Trophoblast cell (in vitro differentiated cells and primary cell): ENCODE data around the gene PSMA2.

Experiments
- DNase-seq, 2 donors: peaks; one replicate each; pipeline ENCODE4 v3.0.0-alpha.2; 2016
- H2AFZ ChIP-seq: 2 replicates; pipeline ENCODE4 v1.6.1; 2013; ENCODE audit warnings: low read length, moderate library complexity, mild to moderate bottlenecking; ENCODE audit not compliant: insufficient read depth, poor library complexity
- H2AK5ac ChIP-seq: 2 replicates; pipeline ENCODE4 v1.6.1; 2013; ENCODE audit warnings: mild to moderate bottlenecking, low read length
- H2BK120ac ChIP-seq: 2 replicates; pipeline ENCODE4 v1.6.1; 2013; ENCODE audit warnings: low read length, mild to moderate bottlenecking, moderate library complexity; ENCODE audit not compliant: insufficient read depth, poor library complexity
- H2BK12ac ChIP-seq: 2 replicates; pipeline ENCODE4 v1.6.1; 2013; ENCODE audit warnings: mild to moderate bottlenecking, low read length, moderate library complexity
- H2BK5ac ChIP-seq: 2 replicates; pipeline ENCODE4 v1.6.1; 2013; ENCODE audit warnings: low read length, low read depth, moderate library complexity, mild to moderate bottlenecking; ENCODE audit not compliant: poor library complexity
- H3K14ac ChIP-seq: 2 replicates; pipeline ENCODE4 v1.6.1; 2013; ENCODE audit warnings: mild to moderate bottlenecking, low read length
- H3K18ac ChIP-seq: 2 replicates; pipeline ENCODE4 v1.6.1; 2013; ENCODE audit warnings: mild to moderate bottlenecking, low read length
- H3K23ac ChIP-seq: 2 replicates; pipeline ENCODE4 v1.6.1; 2013; ENCODE audit warnings: low read length
- H3K27ac ChIP-seq: 2 replicates; pipeline ENCODE4 v1.5.1; 2013; ENCODE audit warnings: low read depth, mild to moderate bottlenecking, inconsistent platforms, low read length, moderate library complexity
- H3K27me3 ChIP-seq: 2 replicates; pipeline ENCODE4 v1.6.1; 2013; ENCODE audit warnings: inconsistent platforms, mild to moderate bottlenecking, low read length, moderate library complexity; ENCODE audit not compliant: insufficient read depth
- H3K36me3 ChIP-seq, 2 experiments: 1 replicate in 1 of 2; 2 replicates in 1 of 2; pipeline ENCODE4 v1.6.1; 2013; ENCODE audit warnings: low read length in 2 of 2, mild to moderate bottlenecking in 2 of 2, moderate library complexity in 1 of 2; ENCODE audit not compliant: insufficient read depth in 2 of 2, control insufficient read depth in 1 of 2
- H3K4ac ChIP-seq: 2 replicates; pipeline ENCODE4 v1.6.1; 2013; ENCODE audit warnings: low read depth, mild to moderate bottlenecking, low read length, moderate library complexity
- H3K4me1 ChIP-seq, 2 experiments: 1 replicate in 1 of 2; 2 replicates in 1 of 2; pipeline ENCODE4 v1.6.1; 2013; ENCODE audit warnings: low read length in 2 of 2, mild to moderate bottlenecking in 2 of 2, moderate library complexity in 1 of 2; ENCODE audit not compliant: insufficient read depth in 2 of 2, control insufficient read depth in 1 of 2
- H3K4me2 ChIP-seq: 2 replicates; pipeline ENCODE4 v1.6.1; 2013; ENCODE audit warnings: inconsistent platforms, mild to moderate bottlenecking, low read length, moderate library complexity
- H3K4me3 ChIP-seq: 2 replicates; pipeline ENCODE4 v1.5.1; 2013; ENCODE audit warnings: mild to moderate bottlenecking, low read depth, low read length, inconsistent platforms
- H3K79me1 ChIP-seq: one replicate; pipeline ENCODE4 v1.6.1; 2013; ENCODE audit warnings: low read length
- H3K79me2 ChIP-seq: 2 replicates; pipeline ENCODE4 v1.6.1; 2013; ENCODE audit warnings: low read length, mild to moderate bottlenecking; ENCODE audit not compliant: control insufficient read depth, insufficient read depth, poor library complexity
- H3K9ac ChIP-seq: 2 replicates; pipeline ENCODE4 v1.6.1; 2013; ENCODE audit warnings: mild to moderate bottlenecking, low read length
- H3K9me3 ChIP-seq: 2 replicates; pipeline ENCODE4 v1.6.1; 2013; ENCODE audit warnings: low read depth, mild to moderate bottlenecking, control low read depth, inconsistent platforms, low read length; ENCODE audit not compliant: insufficient read depth
- H4K12ac ChIP-seq: 2 replicates; pipeline ENCODE4 v1.6.1; 2013; ENCODE audit warnings: low read depth, mild to moderate bottlenecking, low read length, moderate library complexity
- H4K8ac ChIP-seq: 2 replicates; pipeline ENCODE4 v1.6.1; 2013; ENCODE audit warnings: low read depth, mild to moderate bottlenecking, low read length, moderate library complexity
- H4K91ac ChIP-seq: one replicate; pipeline ENCODE4 v1.6.1; 2013; ENCODE audit warnings: low read depth, mild to moderate bottlenecking, low read length, moderate library complexity
- WGBS: extraction: QIAGEN DNeasy Blood & Tissue Kit; methylation state at CpG from one replicate; pipeline ENCODE4 v1.1.7; 2013; ENCODE audit warnings: missing lambda C conversion rate; ENCODE audit not compliant: insufficient read length, insufficient coverage; ENCODE audit errors: extremely low coverage; 5-methylcytosine and 5-hydroxymethylcytosine counted together

PSMA2 gene

DNA sequence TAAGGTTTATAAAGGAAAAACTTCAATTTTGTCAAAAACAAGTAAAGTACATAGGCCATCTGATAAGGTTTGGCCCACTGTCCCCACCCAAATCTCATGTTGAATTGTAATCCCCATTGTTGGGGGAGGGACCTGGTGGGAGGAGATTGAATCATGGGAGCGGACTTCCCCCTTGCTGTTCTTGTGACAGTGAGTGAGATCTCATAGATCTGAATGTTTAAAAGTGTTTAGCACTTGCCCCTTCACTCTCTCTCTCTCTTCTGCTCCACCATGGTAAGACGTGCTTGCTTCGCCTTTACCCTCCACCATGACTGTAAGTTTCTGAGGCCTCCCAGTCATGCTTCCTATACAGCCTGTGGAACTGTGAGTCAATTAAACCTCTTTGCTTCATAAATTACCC is 18.4 kb upstream of the PSMA2 start:
- Histone ChIP-seq H2AK5ac (no peak overlapping the region), H3K79me1 (no peaks in the 10 kb centered on the region), H3K14ac (no peak overlapping the region), H2BK12ac (no peak overlapping the region), H4K8ac (no peak overlapping the region), H4K91ac (no peak overlapping the region), H3K4me3 (no peak overlapping the region), H3K36me3 (no peaks in the 10 kb centered on the region), H2BK5ac (no peak overlapping the region), H2AFZ (no peak overlapping the region), H3K4ac (no peak overlapping the region), H2BK120ac (no peak overlapping the region), H3K79me2 (no peaks in the 10 kb centered on the region), H3K23ac (no peak overlapping the region), H3K18ac (no peak overlapping the region), H3K27me3 (no peaks in the 10 kb centered on the region), H3K4me1 (no peaks in the 10 kb centered on the region), H3K9ac (no peak overlapping the region), H4K12ac (no peak overlapping the region), H3K4me2 (no peak overlapping the region), H3K9me3 (no peaks in the 10 kb centered on the region), H3K27ac (no peak overlapping the region)
- no CpG with 5 or more reads among the region's 3 CpGs for WGBS
- DNase-seq = peak in 1 of 2 donors; percentile 46

GRCh38 chr7:42947521-42947920 is 15.5 kb upstream of the PSMA2 start:
- H3K18ac ChIP-seq = no peak overlapping the region
- H3K23ac ChIP-seq = no peak overlapping the region
- no peak overlapping the region for H4K8ac ChIP-seq
- no peaks in the 10 kb centered on the region for H3K79me1 ChIP-seq
- no peak overlapping the region for H3K27ac ChIP-seq
- no peak overlapping the region for H2AFZ ChIP-seq
- WGBS = no CpG with 5 or more reads among the region's 2 CpGs
- H3K4me1 ChIP-seq = no peaks in the 10 kb centered on the region
- H4K12ac ChIP-seq = no peak overlapping the region
- no peak overlapping the region for H3K9ac ChIP-seq
- H3K27me3 ChIP-seq = no peaks in the 10 kb centered on the region
- no peak overlapping the region for H3K4me3 ChIP-seq
- no peak overlapping the region for H2BK5ac ChIP-seq
- H3K4ac ChIP-seq = no peak overlapping the region
- DNase-seq = no peak
- no peak overlapping the region for H2BK12ac ChIP-seq
- H2BK120ac ChIP-seq = no peak overlapping the region
- H4K91ac ChIP-seq = no peak overlapping the region
- no peaks in the 10 kb centered on the region for H3K36me3 ChIP-seq
- no peaks in the 10 kb centered on the region for H3K9me3 ChIP-seq
- H3K4me2 ChIP-seq = no peak overlapping the region
- no peaks in the 10 kb centered on the region for H3K79me2 ChIP-seq
- no peak overlapping the region for H2AK5ac ChIP-seq
- no peak overlapping the region for H3K14ac ChIP-seq

GRCh38 chr7:42946627-42946950 is 14.6 kb upstream of the PSMA2 start:
- no peak overlapping the region for H3K9ac ChIP-seq
- H3K14ac ChIP-seq = no peak overlapping the region
- H2BK12ac ChIP-seq = no peak overlapping the region
- H3K4ac ChIP-seq = no peak overlapping the region
- H2BK120ac ChIP-seq = no peak overlapping the region
- H2AK5ac ChIP-seq = no peak overlapping the region
- no peaks in the 10 kb centered on the region for H3K4me1 ChIP-seq
- H3K79me2 ChIP-seq = no peaks in the 10 kb centered on the region
- H3K79me1 ChIP-seq = no peaks in the 10 kb centered on the region
- H3K36me3 ChIP-seq = no peaks in the 10 kb centered on the region
- H3K4me3 ChIP-seq = no peak overlapping the region
- H4K8ac ChIP-seq = no peak overlapping the region
- no peak overlapping the region for H3K23ac ChIP-seq
- no peaks in the 10 kb centered on the region for H3K27me3 ChIP-seq
- no peaks in the 10 kb centered on the region for H3K9me3 ChIP-seq
- WGBS = no CpG with 5 or more reads among the region's 2 CpGs
- no peak overlapping the region for H2AFZ ChIP-seq
- DNase-seq = no peak
- H3K18ac ChIP-seq = no peak overlapping the region
- H4K91ac ChIP-seq = no peak overlapping the region
- no peak overlapping the region for H2BK5ac ChIP-seq
- no peak overlapping the region for H4K12ac ChIP-seq
- no peak overlapping the region for H3K4me2 ChIP-seq
- H3K27ac ChIP-seq = no peak overlapping the region

GRCh38 chr7:42945821-42946626 is 14.1 kb upstream of the PSMA2 start:
- H2BK120ac ChIP-seq = no peak overlapping the region
- no peak overlapping the region for H3K4me2 ChIP-seq
- no peak overlapping the region for H3K9ac ChIP-seq
- H3K27me3 ChIP-seq = no peaks in the 10 kb centered on the region
- no peak overlapping the region for H3K4ac ChIP-seq
- no peak overlapping the region for H2AK5ac ChIP-seq
- H2BK5ac ChIP-seq = no peak overlapping the region
- H3K79me1 ChIP-seq = no peaks in the 10 kb centered on the region
- H3K4me1 ChIP-seq = no peaks in the 10 kb centered on the region
- H2BK12ac ChIP-seq = no peak overlapping the region
- WGBS = no CpG with 5 or more reads among the region's 4 CpGs
- H3K79me2 ChIP-seq = no peaks in the 10 kb centered on the region
- no peak overlapping the region for H3K18ac ChIP-seq
- H3K36me3 ChIP-seq = no peaks in the 10 kb centered on the region
- H3K14ac ChIP-seq = no peak overlapping the region
- H3K23ac ChIP-seq = no peak overlapping the region
- no peak overlapping the region for H2AFZ ChIP-seq
- H4K12ac ChIP-seq = no peak overlapping the region
- H3K9me3 ChIP-seq = no peaks in the 10 kb centered on the region
- no peak overlapping the region for H4K91ac ChIP-seq
- no peak overlapping the region for H3K4me3 ChIP-seq
- DNase-seq = no peak
- no peak overlapping the region for H3K27ac ChIP-seq
- H4K8ac ChIP-seq = no peak overlapping the region
